WTC11 (cell line): ENCODE data around the gene RPL13A. TPM values are rescaled to one million over a fixed set of nuclear protein-coding genes. Genes with fewer than 3 reads are reported as not detected.

ENCODE experiments used
- ATAC-seq: fragments of 200-7000 bp; cut with Tn5 transposase; 2 replicates; pipeline ENCODE4 v1.10.0; 2021; ENCODE audit warnings: mild to moderate bottlenecking, moderate library complexity
- CTCF ChIA-PET: fragments of 300-600 bp; sonication (Branson Sonifier 250); formaldehyde crosslinking; loops from one replicate; lab custom pipeline; 2021; ENCODE audit warnings: antibody characterized with exemption; lab: Charles Lee
- POLR2A ChIA-PET: fragments of 350-600 bp; sonication (Branson Sonifier 250); formaldehyde crosslinking; loops from one replicate; lab custom pipeline; 2021; ENCODE audit warnings: antibody characterized with exemption; lab: Charles Lee
- DNase-seq: peaks from one replicate; pipeline ENCODE4 v3.0.0; 2021; ENCODE audit warnings: low spot score
- H3K27ac Mint-ChIP-seq: 2 replicates; pipeline ENCODE4 v1.8.0; 2021; ENCODE audit warnings: mixed read lengths
- H3K27me3 Mint-ChIP-seq: 2 replicates; pipeline ENCODE4 v1.8.0; 2021; ENCODE audit warnings: low read depth, mild to moderate bottlenecking, moderate library complexity, mixed read lengths
- H3K36me3 Mint-ChIP-seq: 2 replicates; pipeline ENCODE4 v1.8.0; 2021; ENCODE audit warnings: mixed read lengths
- H3K4me1 Mint-ChIP-seq: 2 replicates; pipeline ENCODE4 v1.8.0; 2022; ENCODE audit warnings: mixed read lengths
- H3K4me3 Mint-ChIP-seq: 2 replicates; pipeline ENCODE4 v1.8.0; 2021; ENCODE audit warnings: mild to moderate bottlenecking, moderate library complexity, mixed read lengths
- H3K9me3 Mint-ChIP-seq: 2 replicates; pipeline ENCODE4 v1.8.0; 2021; ENCODE audit warnings: mixed read lengths
- AR ChIP-seq: fragments of 250-450 bp; sonication (Bioruptor Pico); IDR thresholded peaks from 2 replicates; pipeline ENCODE4 v1.9.0; 2021; ENCODE audit warnings: mild to moderate bottlenecking
- ATF3 ChIP-seq: sonication (generic); formaldehyde crosslinking; conservative IDR thresholded peaks from 2 replicates; pipeline ENCODE4 v1.8.1; 2022; ENCODE audit warnings: mild to moderate bottlenecking, missing genetic modification reagents
- ELF4 ChIP-seq: sonication (generic); formaldehyde crosslinking; IDR thresholded peaks from 2 replicates; pipeline ENCODE4 v1.8.1; 2022; ENCODE audit warnings: low read depth, mild to moderate bottlenecking, moderate library complexity, missing genetic modification reagents
- FOXJ3 ChIP-seq: sonication (generic); formaldehyde crosslinking; IDR thresholded peaks from 2 replicates; pipeline ENCODE4 v1.9.0; 2021; ENCODE audit warnings: missing genetic modification reagents, mild to moderate bottlenecking, borderline replicate concordance
- JUN ChIP-seq: sonication (generic); formaldehyde crosslinking; IDR thresholded peaks from 2 replicates; pipeline ENCODE4 v1.8.0; 2023; ENCODE audit warnings: mild to moderate bottlenecking, missing genetic modification reagents
- MAX ChIP-seq: sonication (generic); formaldehyde crosslinking; IDR thresholded peaks from 2 replicates; pipeline ENCODE4 v1.8.0; 2022; ENCODE audit warnings: mild to moderate bottlenecking, missing genetic modification reagents
- MYBL2 ChIP-seq: sonication (generic); formaldehyde crosslinking; IDR thresholded peaks from 2 replicates; pipeline ENCODE4 v1.8.1; 2023; ENCODE audit warnings: mild to moderate bottlenecking, moderate library complexity, missing genetic modification reagents
- NR3C1 ChIP-seq: sonication (generic); formaldehyde crosslinking; conservative IDR thresholded peaks from 2 replicates; pipeline ENCODE4 v1.8.1; 2023; ENCODE audit warnings: low read depth, mild to moderate bottlenecking, missing genetic modification reagents
- RELA ChIP-seq: sonication (generic); formaldehyde crosslinking; IDR thresholded peaks from 2 replicates; pipeline ENCODE4 v1.8.1; 2022; ENCODE audit warnings: missing genetic modification reagents, mild to moderate bottlenecking, borderline replicate concordance
- SOX15 ChIP-seq: fragments of 250-450 bp; sonication (Bioruptor Pico); IDR thresholded peaks from 2 replicates; pipeline ENCODE4 v1.9.0; 2021; ENCODE audit warnings: mild to moderate bottlenecking
- TEAD4 ChIP-seq: sonication (generic); formaldehyde crosslinking; IDR thresholded peaks from 2 replicates; pipeline ENCODE4 v1.8.0; 2022; ENCODE audit warnings: mild to moderate bottlenecking, missing genetic modification reagents
- TP53 ChIP-seq: sonication (generic); formaldehyde crosslinking; IDR thresholded peaks from 2 replicates; pipeline ENCODE4 v1.8.1; 2023; ENCODE audit warnings: mild to moderate bottlenecking, missing genetic modification reagents
- ZBTB21 ChIP-seq: sonication (generic); formaldehyde crosslinking; IDR thresholded peaks from 2 replicates; pipeline ENCODE4 v1.8.1; 2023; ENCODE audit warnings: mild to moderate bottlenecking, missing genetic modification reagents, borderline replicate concordance
- ZNF121 ChIP-seq: sonication (generic); formaldehyde crosslinking; IDR thresholded peaks from 2 replicates; pipeline ENCODE4 v1.8.0; 2023; ENCODE audit warnings: missing genetic modification reagents
- ZNF138 ChIP-seq: sonication (generic); formaldehyde crosslinking; conservative IDR thresholded peaks from 2 replicates; pipeline ENCODE4 v1.8.1; 2022; ENCODE audit warnings: mild to moderate bottlenecking, moderate library complexity, missing genetic modification reagents
- ZNF425 ChIP-seq: fragments of 250-450 bp; sonication (Bioruptor Pico); conservative IDR thresholded peaks from 2 replicates; pipeline ENCODE4 v1.9.0; 2021; ENCODE audit warnings: mild to moderate bottlenecking
- total RNA-seq: library from RNA; stranded (reverse); gene quantifications from 3 replicates; pipeline ENCODE4 v1.2.3, GENCODE V29; 2021
- TF ChIP-seq, protein P1 (sequence below): fragments of 250-450 bp; sonication (Bioruptor Pico); IDR thresholded peaks from 2 replicates; pipeline ENCODE4 v1.9.0; 2021; ENCODE audit warnings: moderate library complexity, mild to moderate bottlenecking, inconsistent platforms, borderline replicate concordance
- TF ChIP-seq, protein P2 (sequence below): sonication (generic); formaldehyde crosslinking; IDR thresholded peaks from 2 replicates; pipeline ENCODE4 v1.8.1; 2022; ENCODE audit warnings: missing genetic modification reagents, borderline replicate concordance
- TF ChIP-seq, protein P3 (sequence below): sonication (generic); formaldehyde crosslinking; IDR thresholded peaks from 2 replicates; pipeline ENCODE4 v1.8.0; 2023; ENCODE audit warnings: missing genetic modification reagents

RPL13A gene
- total RNA-seq, 1 experiment from 2014 or later: 3,861 TPM

DNA sequence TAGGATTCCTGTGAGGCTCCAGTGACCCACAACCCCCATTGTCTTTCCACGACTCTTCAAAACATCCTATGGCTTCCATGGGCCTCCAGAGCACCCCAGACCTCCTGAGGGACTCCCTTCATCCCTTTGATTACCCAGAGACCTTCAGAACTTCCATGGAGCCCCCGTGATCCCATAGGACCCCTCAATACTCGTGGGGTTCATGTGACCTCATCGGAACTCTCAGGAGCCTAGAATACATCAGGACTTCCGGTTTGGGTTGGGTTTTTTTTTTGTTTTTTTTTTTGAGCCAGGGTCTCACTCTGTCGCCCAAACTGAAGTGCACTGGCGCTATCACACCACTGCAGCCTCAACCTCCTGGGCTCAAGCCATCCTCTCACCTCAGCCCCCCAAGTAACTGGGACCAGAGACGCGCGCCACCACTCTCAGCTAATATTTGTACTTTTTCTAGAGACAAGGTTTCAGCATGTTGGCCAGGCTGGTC lies 33.6 kb upstream of the RPL13A start:
- Mint-ChIP-seq H3K4me3 (peak overlapping the region; percentile 94), H3K27ac (peak overlapping the region; percentile 100), H3K9me3 (no peaks in the 10 kb centered on the region), H3K27me3 (no peaks in the 10 kb centered on the region), H3K36me3 (peaks cover 30% of the 10 kb centered on the region), H3K4me1 (peaks cover 21% of the 10 kb centered on the region)
- ChIA-PET POLR2A (interaction anchor here (0.6 to 2.1 kb wide), 9 partner anchors 11 to 141 kb away, joined by 3 to 7 read pairs (median 3); no protein-coding TSS in a partner anchor), CTCF (interaction anchor here (0.6 to 3.9 kb wide), 15 partner anchors 9 to 454 kb away, joined by 3 to 33 read pairs (median 5); partner anchors contain the start of genes SLC17A7 and TEAD2)
- DNase-seq (no peak), ATAC-seq (no peak)
- no peak for TF ChIP-seq MYBL2 (CRISPR knock-in tag)
- TF ChIP-seq, protein P1, sequence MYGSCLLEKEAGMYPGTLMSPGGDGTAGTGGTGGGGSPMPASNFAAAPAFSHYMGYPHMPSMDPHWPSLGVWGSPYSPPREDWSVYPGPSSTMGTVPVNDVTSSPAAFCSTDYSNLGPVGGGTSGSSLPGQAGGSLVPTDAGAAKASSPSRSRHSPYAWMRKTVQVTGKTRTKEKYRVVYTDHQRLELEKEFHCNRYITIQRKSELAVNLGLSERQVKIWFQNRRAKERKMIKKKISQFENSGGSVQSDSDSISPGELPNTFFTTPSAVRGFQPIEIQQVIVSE (CRISPR knock-in tag): no peak
- no peak for TF ChIP-seq SOX15 (CRISPR knock-in tag)
- TF ChIP-seq MAX (CRISPR knock-in tag): no peak
- 0 out of 2 replicates have a peak, but pooled peaks have one; percentile 47 for TF ChIP-seq AR (CRISPR knock-in tag)
- no peak for TF ChIP-seq ELF4 (CRISPR knock-in tag)
- TF ChIP-seq ZNF138: 0 out of 2 replicates have a peak, but pooled peaks have one; percentile 4
- no peak for TF ChIP-seq ZBTB21 (CRISPR knock-in tag)
- TF ChIP-seq NR3C1 (CRISPR knock-in tag): 0 out of 2 replicates have a peak, but pooled peaks have one; percentile 67
- no peak for TF ChIP-seq TP53 (CRISPR knock-in tag)
- TF ChIP-seq ZNF425 (CRISPR knock-in tag): no peak

DNA sequence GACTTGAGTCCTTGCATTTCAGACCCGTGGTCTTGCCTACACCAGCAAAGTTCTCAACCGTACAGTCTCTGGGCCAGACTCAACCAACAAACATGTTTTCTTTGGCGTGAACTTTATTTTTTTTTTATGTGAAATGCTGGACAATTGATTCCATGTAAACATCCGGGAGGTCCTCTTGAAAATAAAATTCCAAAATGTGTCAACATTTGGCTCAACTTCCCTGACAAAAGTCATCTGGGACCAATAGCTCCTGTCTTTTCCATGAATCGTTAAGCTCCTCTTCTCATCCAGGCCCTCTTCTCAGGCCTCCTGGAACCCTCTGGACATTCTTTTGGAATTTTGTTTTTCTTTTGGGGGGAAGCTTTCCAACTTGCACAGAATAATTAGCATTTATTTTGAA lies 31.6 kb upstream of the RPL13A start:
- peaks cover 12% of the 10 kb centered on the region for H3K4me1 Mint-ChIP-seq

More for the DNA sequence above, 31.6 kb upstream of the RPL13A start:
- DNase-seq (no peak), ATAC-seq (no peak)
- H3K27me3 Mint-ChIP-seq: no peaks in the 10 kb centered on the region
- no peak overlapping the region for H3K4me3 Mint-ChIP-seq
- H3K27ac Mint-ChIP-seq: no peak overlapping the region
- no peak for TF ChIP-seq TEAD4
- no peak for TF ChIP-seq MAX (CRISPR knock-in tag)
- no peak for TF ChIP-seq FOXJ3 (CRISPR knock-in tag)
- TF ChIP-seq, protein P2, sequence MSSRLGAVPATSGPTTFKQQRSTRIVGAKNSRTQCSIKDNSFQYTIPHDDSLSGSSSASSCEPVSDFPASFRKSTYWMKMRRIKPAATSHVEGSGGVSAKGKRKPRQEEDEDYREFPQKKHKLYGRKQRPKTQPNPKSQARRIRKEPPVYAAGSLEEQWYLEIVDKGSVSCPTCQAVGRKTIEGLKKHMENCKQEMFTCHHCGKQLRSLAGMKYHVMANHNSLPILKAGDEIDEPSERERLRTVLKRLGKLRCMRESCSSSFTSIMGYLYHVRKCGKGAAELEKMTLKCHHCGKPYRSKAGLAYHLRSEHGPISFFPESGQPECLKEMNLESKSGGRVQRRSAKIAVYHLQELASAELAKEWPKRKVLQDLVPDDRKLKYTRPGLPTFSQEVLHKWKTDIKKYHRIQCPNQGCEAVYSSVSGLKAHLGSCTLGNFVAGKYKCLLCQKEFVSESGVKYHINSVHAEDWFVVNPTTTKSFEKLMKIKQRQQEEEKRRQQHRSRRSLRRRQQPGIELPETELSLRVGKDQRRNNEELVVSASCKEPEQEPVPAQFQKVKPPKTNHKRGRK: no peak
- no peak for TF ChIP-seq RELA (CRISPR knock-in tag)
- no peak for TF ChIP-seq NR3C1 (CRISPR knock-in tag)
- TF ChIP-seq, protein P3, sequence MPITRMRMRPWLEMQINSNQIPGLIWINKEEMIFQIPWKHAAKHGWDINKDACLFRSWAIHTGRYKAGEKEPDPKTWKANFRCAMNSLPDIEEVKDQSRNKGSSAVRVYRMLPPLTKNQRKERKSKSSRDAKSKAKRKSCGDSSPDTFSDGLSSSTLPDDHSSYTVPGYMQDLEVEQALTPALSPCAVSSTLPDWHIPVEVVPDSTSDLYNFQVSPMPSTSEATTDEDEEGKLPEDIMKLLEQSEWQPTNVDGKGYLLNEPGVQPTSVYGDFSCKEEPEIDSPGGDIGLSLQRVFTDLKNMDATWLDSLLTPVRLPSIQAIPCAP (CRISPR knock-in tag): no peak
- TF ChIP-seq JUN (CRISPR knock-in tag): no peak
- no peak for TF ChIP-seq ZNF121 (CRISPR knock-in tag)
- no peak for TF ChIP-seq ATF3 (CRISPR knock-in tag)
- no peaks in the 10 kb centered on the region for H3K9me3 Mint-ChIP-seq
- ChIA-PET CTCF (no interaction called here), POLR2A (no interaction called here)
- H3K36me3 Mint-ChIP-seq: peaks cover 22% of the 10 kb centered on the region
